B cell (primary cell): Measurements from ENCODE around the gene UFL1. TPM values are rescaled to one million over a fixed set of nuclear protein-coding genes. Genes with fewer than 3 reads are reported as not detected.

Source experiments
- ATAC-seq: fragments of 200-7000 bp; cut with Tn5 transposase; one replicate; pipeline ENCODE4 v1.10.0; 2021; ENCODE audit warnings: low read depth, mild to moderate bottlenecking, moderate number of reproducible peaks, moderate library complexity
- CTCF ChIA-PET: fragments of 350-600 bp; sonication (Branson Sonifier 250); formaldehyde crosslinking; loops from one replicate; lab custom pipeline; 2021; ENCODE audit warnings: antibody characterized with exemption, inconsistent platforms; lab: Charles Lee
- POLR2A ChIA-PET: fragments of 350-600 bp; sonication (Branson Sonifier 250); formaldehyde crosslinking; loops from one replicate; lab custom pipeline; 2021; ENCODE audit warnings: antibody characterized with exemption; lab: Charles Lee
- DNase-seq: peaks from one replicate; pipeline ENCODE4 v3.0.0; 2013
- H2AFZ ChIP-seq: 2 replicates; pipeline ENCODE4 v1.6.1; 2012; ENCODE audit warnings: mild to moderate bottlenecking, low read depth, low read length; ENCODE audit not compliant: insufficient read depth, poor library complexity, severe bottlenecking
- H3K27ac ChIP-seq, 2 donors: 1 replicate in 1 of 2; 2 replicates in 1 of 2; pipeline ENCODE4 v1.5.1; 2012 to 2013; ENCODE audit warnings: low read length in 2 of 2, mild to moderate bottlenecking in 2 of 2, moderate library complexity in 1 of 2
- H3K27me3 ChIP-seq, 4 experiments: fragments of 200-600 bp in 1 of 4; sonication (generic) in 1 of 4; replicated peaks in 1 of 4; 1 replicate in 2 of 4; 2 replicates in 2 of 4; pipeline versions ENCODE4 v1.6.1 to v1.7.0; 2013 to 2016; ENCODE audit warnings: low read length in 3 of 4, mild to moderate bottlenecking in 2 of 4, mixed read lengths in 1 of 4, moderate library complexity in 1 of 4; ENCODE audit not compliant: insufficient read depth in 4 of 4, control insufficient read depth in 3 of 4; ENCODE audit errors: control extremely low read depth in 1 of 4
- H3K36me3 ChIP-seq, 2 experiments: replicated peaks in 1 of 2; 1 replicate in 1 of 2; 2 replicates in 1 of 2; pipeline versions ENCODE4 v1.6.1 to v1.7.1; 2013; ENCODE audit warnings: low read length in 1 of 2; ENCODE audit not compliant: insufficient read depth in 2 of 2, control insufficient read depth in 1 of 2; ENCODE audit errors: control extremely low read depth in 1 of 2, extremely low read depth in 1 of 2
- H3K4me1 ChIP-seq, 2 donors: fragments of 200-600 bp in 1 of 2; sonication (generic) in 1 of 2; 1 replicate in 1 of 2; 2 replicates in 1 of 2; pipeline versions ENCODE4 v1.5.1 to v1.6.1; 2013 to 2017; ENCODE audit warnings: low read length in 2 of 2; ENCODE audit not compliant: control insufficient read depth in 2 of 2, insufficient read depth in 2 of 2
- H3K4me2 ChIP-seq: replicated peaks from 2 replicates; pipeline ENCODE3; 2012; ENCODE audit warnings: mild to moderate bottlenecking, low read depth, low read length; ENCODE audit not compliant: poor library complexity, severe bottlenecking
- H3K4me3 ChIP-seq, 5 experiments: fragments of 200-600 bp in 1 of 5; sonication (generic) in 1 of 5; 1 replicate in 3 of 5; 2 replicates in 2 of 5; pipeline versions ENCODE4 v1.5.1 to v1.7.0; 2011 to 2016; ENCODE audit warnings: low read length in 4 of 5, mild to moderate bottlenecking in 4 of 5, low read depth in 2 of 5, control low read depth in 1 of 5, moderate library complexity in 1 of 5; ENCODE audit not compliant: insufficient read depth in 1 of 5; ENCODE audit errors: control extremely low read depth in 1 of 5, extremely low read depth in 1 of 5
- H3K79me2 ChIP-seq: fragments of 200-600 bp; sonication (generic); one replicate; pipeline ENCODE4 v1.6.0; 2016; ENCODE audit warnings: low read length; ENCODE audit not compliant: control insufficient read depth, insufficient read depth
- H3K9ac ChIP-seq: fragments of 200-600 bp; sonication (generic); 2 replicates; pipeline ENCODE4 v1.6.1; 2017; ENCODE audit warnings: mild to moderate bottlenecking, low read length, moderate library complexity
- H3K9me3 ChIP-seq, 3 donors: one replicate each; pipeline versions ENCODE4 v1.6.1 to v1.7.1; 2013; ENCODE audit warnings: low read length in 2 of 3; ENCODE audit not compliant: control insufficient read depth in 2 of 3, insufficient read depth in 1 of 3; ENCODE audit errors: control extremely low read depth in 1 of 3
- H4K20me1 ChIP-seq: 2 replicates; pipeline ENCODE4 v1.6.0; 2012; ENCODE audit warnings: mild to moderate bottlenecking, low read length; ENCODE audit not compliant: insufficient read depth, control insufficient read depth, poor library complexity, severe bottlenecking
- H3K27ac Mint-ChIP-seq: one replicate; pipeline ENCODE4 v1.8.0; 2021; ENCODE audit warnings: mixed read lengths
- H3K27me3 Mint-ChIP-seq: one replicate; pipeline ENCODE4 v1.8.0; 2021; ENCODE audit warnings: mixed read lengths
- H3K4me1 Mint-ChIP-seq: one replicate; pipeline ENCODE4 v1.8.0; 2021; ENCODE audit warnings: mixed read lengths
- H3K4me3 Mint-ChIP-seq: one replicate; pipeline ENCODE4 v1.8.0; 2021; ENCODE audit warnings: mixed read lengths
- H3K9me3 Mint-ChIP-seq: one replicate; pipeline ENCODE4 v1.8.0; 2022; ENCODE audit warnings: mixed read lengths; ENCODE audit not compliant: insufficient read depth
- EZH2 ChIP-seq: IDR thresholded peaks from 2 replicates; pipeline ENCODE4 v1.6.1; 2012; ENCODE audit warnings: borderline replicate concordance, low read depth, mild to moderate bottlenecking, moderate library complexity, low read length; ENCODE audit not compliant: insufficient read depth, poor library complexity, severe bottlenecking
- WGBS: methylation state at CpG from one replicate; pipeline ENCODE4 v1.1.5; 2013; ENCODE audit warnings: missing lambda C conversion rate; ENCODE audit not compliant: insufficient coverage; 5-methylcytosine and 5-hydroxymethylcytosine counted together
- intact Hi-C: fragments of 100-400 bp; cut with micrococcal nuclease; formaldehyde crosslinking; loops from one replicate; pipeline ENCODE4 v1.10.0; 2022
- polyA plus RNA-seq: library from polyadenylated mRNA; depleted of rRNA; stranded (reverse); fragments of >200 nt; gene quantifications from 2 replicates; pipeline ENCODE4 v1.2.3, GENCODE V29; 2012
- total RNA-seq, 2 donors: library from RNA; stranded (reverse); fragments of 120-200 nt in 1 of 2; gene quantifications; 1 replicate in 1 of 2; 2 replicates in 1 of 2; pipeline versions ENCODE4 v1.2.3 to v1.2.4, GENCODE V29; 2013 to 2022
- TF ChIP-seq, protein P1 (sequence below): fragments of 200-600 bp; IDR thresholded peaks from one replicate; pipeline ENCODE4 v1.8.0; 2022; ENCODE audit warnings: antibody characterized with exemption, mild to moderate bottlenecking

UFL1 gene
- total and polyA plus RNA-seq, 2 donors (not counting 1 experiment from before 2014, with no cell fraction given): 6.2 to 25.0 TPM

DNA sequence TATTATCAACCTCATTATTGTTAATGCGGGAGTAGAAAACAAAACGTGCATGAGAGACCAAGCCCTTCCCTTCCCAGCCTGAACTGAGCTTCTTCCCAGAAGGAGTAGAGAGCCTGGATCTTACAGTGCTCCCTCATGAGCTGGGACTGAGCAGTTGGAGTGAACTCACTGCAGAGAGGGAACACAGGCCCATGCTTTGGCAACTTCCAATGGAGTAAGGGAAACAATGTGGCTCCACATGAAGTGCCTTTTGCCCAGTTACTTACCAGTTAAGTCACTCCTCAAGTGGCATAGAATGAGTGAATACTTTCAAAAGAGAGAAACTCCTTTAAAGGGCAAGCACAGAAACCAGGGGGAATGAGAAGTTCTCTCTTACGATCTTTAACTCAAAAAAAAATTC is 53.8 kb downstream of the UFL1 start:
- H4K20me1 ChIP-seq: no peaks in the 10 kb centered on the region
- H3K27me3 ChIP-seq: peaks cover 0 to 9% (median 0%) of the 10 kb centered on the region in 4 experiments
- H3K9me3 Mint-ChIP-seq: no peaks in the 10 kb centered on the region
- H3K27ac Mint-ChIP-seq: no peak overlapping the region
- peaks cover 0 to 10% (median 7%) of the 10 kb centered on the region in 3 donors for H3K9me3 ChIP-seq
- H3K79me2 ChIP-seq: no peaks in the 10 kb centered on the region
- H3K4me1 Mint-ChIP-seq: no peaks in the 10 kb centered on the region
- no peak overlapping the region for H3K27ac ChIP-seq
- intact Hi-C loops: no loop called here
- POLR2A ChIA-PET: no interaction called here
- peaks cover 12% of the 10 kb centered on the region for H3K27me3 Mint-ChIP-seq
- H3K36me3 ChIP-seq: no peaks in the 10 kb centered on the region
- no peak overlapping the region for H3K4me3 ChIP-seq
- CTCF ChIA-PET: interaction anchor here (1.2 kb wide), 1 partner anchor 9 kb away, joined by 3 read pairs; no protein-coding TSS in a partner anchor
- H3K9ac ChIP-seq: no peak overlapping the region
- H3K4me1 ChIP-seq: no peaks in the 10 kb centered on the region
- WGBS: no CpG with 5 or more reads among the region's 3 CpGs
- no peak for DNase-seq
- no peak overlapping the region for H3K4me2 ChIP-seq
- H3K4me3 Mint-ChIP-seq: no peak overlapping the region
- no peak for ATAC-seq
- no peak for TF ChIP-seq EZH2
- TF ChIP-seq, protein P1, sequence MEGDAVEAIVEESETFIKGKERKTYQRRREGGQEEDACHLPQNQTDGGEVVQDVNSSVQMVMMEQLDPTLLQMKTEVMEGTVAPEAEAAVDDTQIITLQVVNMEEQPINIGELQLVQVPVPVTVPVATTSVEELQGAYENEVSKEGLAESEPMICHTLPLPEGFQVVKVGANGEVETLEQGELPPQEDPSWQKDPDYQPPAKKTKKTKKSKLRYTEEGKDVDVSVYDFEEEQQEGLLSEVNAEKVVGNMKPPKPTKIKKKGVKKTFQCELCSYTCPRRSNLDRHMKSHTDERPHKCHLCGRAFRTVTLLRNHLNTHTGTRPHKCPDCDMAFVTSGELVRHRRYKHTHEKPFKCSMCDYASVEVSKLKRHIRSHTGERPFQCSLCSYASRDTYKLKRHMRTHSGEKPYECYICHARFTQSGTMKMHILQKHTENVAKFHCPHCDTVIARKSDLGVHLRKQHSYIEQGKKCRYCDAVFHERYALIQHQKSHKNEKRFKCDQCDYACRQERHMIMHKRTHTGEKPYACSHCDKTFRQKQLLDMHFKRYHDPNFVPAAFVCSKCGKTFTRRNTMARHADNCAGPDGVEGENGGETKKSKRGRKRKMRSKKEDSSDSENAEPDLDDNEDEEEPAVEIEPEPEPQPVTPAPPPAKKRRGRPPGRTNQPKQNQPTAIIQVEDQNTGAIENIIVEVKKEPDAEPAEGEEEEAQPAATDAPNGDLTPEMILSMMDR: no peak
- H2AFZ ChIP-seq: no peak overlapping the region

DNA sequence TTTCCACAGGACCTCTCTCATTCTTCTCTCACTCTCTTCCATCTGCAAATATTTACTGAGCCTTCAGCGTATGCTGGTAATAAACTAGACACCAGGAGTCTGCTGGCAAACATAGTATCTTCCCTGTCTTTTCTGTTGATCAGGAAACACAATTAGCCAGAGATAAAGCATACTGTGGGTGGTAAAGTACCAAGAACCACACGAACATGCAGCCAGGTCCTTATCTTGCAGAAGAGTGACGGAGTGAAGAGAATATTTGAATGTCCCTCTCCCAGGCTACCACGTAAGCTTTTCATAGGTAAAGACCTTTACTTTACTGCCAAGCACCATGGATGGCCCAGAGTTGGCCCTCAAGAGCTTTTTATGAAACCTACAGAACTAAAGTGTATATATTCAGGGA is 54.6 kb downstream of the UFL1 start:
- peaks cover 0 to 9% (median 0%) of the 10 kb centered on the region in 4 experiments for H3K27me3 ChIP-seq
- intact Hi-C loops: no loop called here
- Mint-ChIP-seq H3K4me3 (no peak overlapping the region), H3K27ac (no peak overlapping the region), H3K9me3 (no peaks in the 10 kb centered on the region), H3K27me3 (peaks cover 12% of the 10 kb centered on the region), H3K4me1 (no peaks in the 10 kb centered on the region)
- ChIA-PET POLR2A (no interaction called here), CTCF (no interaction called here)
- DNase-seq (no peak), ATAC-seq (no peak)
- H3K4me2 ChIP-seq: no peak overlapping the region
- peaks cover 0 to 6% (median 3%) of the 10 kb centered on the region in 3 donors for H3K9me3 ChIP-seq
- no CpG with 5 or more reads among the region's 4 CpGs for whole genome bisulfite sequencing
- no peak overlapping the region for H2AFZ ChIP-seq
- no peak for TF ChIP-seq EZH2
- TF ChIP-seq, protein P1: no peak
- no peaks in the 10 kb centered on the region for H3K4me1 ChIP-seq
- H3K79me2 ChIP-seq: no peaks in the 10 kb centered on the region
- H3K36me3 ChIP-seq: no peaks in the 10 kb centered on the region
- no peak overlapping the region for H3K27ac ChIP-seq
- H3K9ac ChIP-seq: no peak overlapping the region
- H4K20me1 ChIP-seq: no peaks in the 10 kb centered on the region
- no peak overlapping the region for H3K4me3 ChIP-seq
